ENCODE results near the gene RPLP1.
"Not testable (repeated sequence)": the region's sequence is repeated elsewhere in the genome, so short reads cannot be mapped to it uniquely, and the experiment has no call there.

Gene RPLP1

GRCh38 chr15:69435985-69436384, 16.6 kb upstream of the RPLP1 start:
- no peak for DNase-seq (ENCODE audit: low read depth, low spot score)
- no peak overlapping the region for H3K27ac ChIP-seq

- H3K27ac ChIP-seq: no peak overlapping the region
- DNase-seq (ENCODE audit: low read depth, low spot score): no peak
These were observed 15.7 kb upstream of the RPLP1 start for GRCh38 chr15:69436951-69437350.

- DNase-seq (ENCODE audit: low read depth, low spot score): no peak
- no peak overlapping the region for H3K27ac ChIP-seq
These were observed 13.0 kb upstream of the RPLP1 start for GRCh38 chr15:69439623-69440022.

- DNase-seq (ENCODE audit: low read depth, low spot score): no peak
- H3K27ac ChIP-seq: no peak overlapping the region
These were observed 9.5 kb upstream of the RPLP1 start for GRCh38 chr15:69443032-69443611.

GRCh38 chr15:69444686-69445085, 7.9 kb upstream of the RPLP1 start:
- H3K27ac ChIP-seq: no peak overlapping the region
- DNase-seq (ENCODE audit: low read depth, low spot score): no peak

- H3K27ac ChIP-seq: no peak overlapping the region
These were observed 5.7 kb upstream of the RPLP1 start for GRCh38 chr15:69446953-69447352.

GRCh38 chr15:69450221-69450620, 2.4 kb upstream of the RPLP1 start:
- not testable (repeated sequence) for DNase-seq (ENCODE audit: low read depth, low spot score); H3K27ac ChIP-seq

More at GRCh38 chr15:69446953-69447352, 5.7 kb upstream of the RPLP1 start:
- no peak for DNase-seq (ENCODE audit: low read depth, low spot score)

- peak overlapping the region; percentile 87 for H3K27ac ChIP-seq
- DNase-seq (ENCODE audit: low read depth, low spot score): no peak
These were observed 1.5 kb upstream of the RPLP1 start for GRCh38 chr15:69450968-69451695.

- peak overlapping the region; percentile 87 for H3K27ac ChIP-seq
- DNase-seq (ENCODE audit: low read depth, low spot score): no peak
These were observed 497 bp upstream of the RPLP1 start for GRCh38 chr15:69451951-69452691.

GRCh38 chr15:69454953-69455352, 2.3 kb downstream of the RPLP1 start:
- peak overlapping the region; percentile 87 for H3K27ac ChIP-seq
- no peak for DNase-seq (ENCODE audit: low read depth, low spot score)

GRCh38 chr15:69456208-69457166, 3.9 kb downstream of the RPLP1 start:
- no peak for DNase-seq (ENCODE audit: low read depth, low spot score)

GRCh38 chr15:69457304-69458280, 5.0 kb downstream of the RPLP1 start:
- no peak for DNase-seq (ENCODE audit: low read depth, low spot score)
- H3K27ac ChIP-seq: no peak overlapping the region

More at GRCh38 chr15:69456208-69457166, 3.9 kb downstream of the RPLP1 start:
- no peak overlapping the region for H3K27ac ChIP-seq

- no peak overlapping the region for H3K27ac ChIP-seq
- no peak for DNase-seq (ENCODE audit: low read depth, low spot score)
These were observed 6.4 kb downstream of the RPLP1 start for GRCh38 chr15:69459066-69459465.

GRCh38 chr15:69460481-69460880, 7.9 kb downstream of the RPLP1 start:
- H3K27ac ChIP-seq: no peak overlapping the region
- DNase-seq (ENCODE audit: low read depth, low spot score): no peak

- DNase-seq (ENCODE audit: low read depth, low spot score): no peak
- H3K27ac ChIP-seq: peak overlapping the region; percentile 71
These were observed 9.4 kb downstream of the RPLP1 start for GRCh38 chr15:69462030-69462492.

GRCh38 chr15:69462493-69463181, 10.0 kb downstream of the RPLP1 start:
- peak overlapping the region; percentile 71 for H3K27ac ChIP-seq
- peak; percentile 80 for DNase-seq (ENCODE audit: low read depth, low spot score)

- no peak for DNase-seq (ENCODE audit: low read depth, low spot score)
These were observed 10.7 kb downstream of the RPLP1 start for GRCh38 chr15:69463182-69463756.

GRCh38 chr15:69465253-69465652, 12.6 kb downstream of the RPLP1 start:
- H3K27ac ChIP-seq: no peak overlapping the region
- no peak for DNase-seq (ENCODE audit: low read depth, low spot score)

More at GRCh38 chr15:69463182-69463756, 10.7 kb downstream of the RPLP1 start:
- H3K27ac ChIP-seq: peak overlapping the region; percentile 71

Measured in epithelial cell of prostate (primary cell).